IMR-90 (cell line): ENCODE data around the gene RPS10. TPM values are rescaled to one million over a fixed set of nuclear protein-coding genes. Genes with fewer than 3 reads are reported as not detected.

Source experiments
- ATAC-seq: fragments of 200-7000 bp; cut with Tn5 transposase; 2 replicates; pipeline ENCODE4 v1.9.1; 2020; ENCODE audit warnings: low read depth, mild to moderate bottlenecking, moderate library complexity
- BruUV-seq: library from RNA; stranded (reverse); fragments of 400-500 nt; replicated peaks from 2 replicates; lab custom pipeline; 2021; lab: Mats Ljungman, UMichigan
- CTCF ChIA-PET: fragments of 300-600 bp; formaldehyde crosslinking; extraction: SDS; loops from one replicate; lab custom pipeline; 2021; ENCODE audit warnings: antibody characterized with exemption; lab: Yijun Ruan, JAX
- POLR2A ChIA-PET: fragments of 300-600 bp; sonication (Branson Sonifier 250); formaldehyde crosslinking; loops from one replicate; lab custom pipeline; 2022; ENCODE audit warnings: antibody characterized with exemption; ENCODE audit not compliant: unreplicated experiment; lab: Charles Lee
- DNase-seq: peaks from one replicate; pipeline ENCODE4 v3.0.0; 2013
- H2AFZ ChIP-seq: replicated peaks from 2 replicates; pipeline ENCODE3; 2013; ENCODE audit warnings: low read length, mild to moderate bottlenecking; ENCODE audit not compliant: poor library complexity
- H2AK5ac ChIP-seq: 2 replicates; pipeline ENCODE4 v1.6.1; 2013; ENCODE audit warnings: low read depth, low read length, inconsistent platforms
- H2AK9ac ChIP-seq: replicated peaks from 2 replicates; pipeline ENCODE3; 2013; ENCODE audit warnings: mild to moderate bottlenecking, low read depth, low read length, moderate library complexity; ENCODE audit not compliant: poor library complexity
- H2BK120ac ChIP-seq: 2 replicates; pipeline ENCODE4 v1.6.1; 2013; ENCODE audit warnings: low read depth, low read length, inconsistent platforms
- H2BK15ac ChIP-seq: 3 replicates; pipeline ENCODE4 v1.6.1; 2013; ENCODE audit warnings: low read depth, low read length, inconsistent platforms
- H2BK20ac ChIP-seq: 2 replicates; pipeline ENCODE4 v1.6.1; 2013; ENCODE audit warnings: low read depth, mild to moderate bottlenecking, inconsistent platforms, low read length, moderate library complexity
- H2BK5ac ChIP-seq: 2 replicates; pipeline ENCODE4 v1.6.1; 2013; ENCODE audit warnings: mild to moderate bottlenecking, low read depth, low read length, inconsistent platforms; ENCODE audit not compliant: poor library complexity, severe bottlenecking
- H3K14ac ChIP-seq: replicated peaks from 2 replicates; pipeline ENCODE4 v1.6.1; 2013; ENCODE audit warnings: low read depth, low read length, inconsistent platforms
- H3K18ac ChIP-seq: 2 replicates; pipeline ENCODE4 v1.6.1; 2013; ENCODE audit warnings: low read depth, low read length, control low read depth
- H3K23ac ChIP-seq: 2 replicates; pipeline ENCODE4 v1.6.1; 2013; ENCODE audit warnings: low read depth, low read length, inconsistent platforms
- H3K27ac ChIP-seq: 2 replicates; pipeline ENCODE4 v1.5.1; 2013; ENCODE audit warnings: mild to moderate bottlenecking, control low read depth, low read length; ENCODE audit not compliant: insufficient read depth
- H3K27me3 ChIP-seq: 2 replicates; pipeline ENCODE4 v1.6.1; 2013; ENCODE audit warnings: low read length; ENCODE audit not compliant: control insufficient read depth, insufficient read depth
- H3K36me3 ChIP-seq: 2 replicates; pipeline ENCODE4 v1.6.1; 2013; ENCODE audit warnings: low read length, mixed read lengths; ENCODE audit not compliant: control insufficient read depth, insufficient read depth
- H3K4ac ChIP-seq: 2 replicates; pipeline ENCODE4 v1.6.1; 2013; ENCODE audit warnings: low read depth, low read length, inconsistent platforms
- H3K4me1 ChIP-seq: 2 replicates; pipeline ENCODE4 v1.6.1; 2013; ENCODE audit warnings: low read length, mixed read lengths; ENCODE audit not compliant: control insufficient read depth, insufficient read depth
- H3K4me2 ChIP-seq: 2 replicates; pipeline ENCODE4 v1.6.1; 2013; ENCODE audit warnings: low read depth, mild to moderate bottlenecking, control low read depth, low read length, moderate library complexity
- H3K4me3 ChIP-seq: 2 replicates; pipeline ENCODE4 v1.5.1; 2013; ENCODE audit warnings: low read depth, mild to moderate bottlenecking, control low read depth, low read length, moderate library complexity; ENCODE audit not compliant: insufficient read depth
- H3K56ac ChIP-seq: 2 replicates; pipeline ENCODE4 v1.6.1; 2013; ENCODE audit warnings: low read length, inconsistent platforms; ENCODE audit not compliant: insufficient read depth; ENCODE audit errors: extremely low read depth
- H3K79me1 ChIP-seq, 2 experiments: 2 replicates each; pipeline ENCODE4 v1.6.1; 2013; ENCODE audit warnings: low read length in 2 of 2, inconsistent platforms in 1 of 2, low read depth in 1 of 2
- H3K9ac ChIP-seq: 2 replicates; pipeline ENCODE4 v1.6.1; 2013; ENCODE audit warnings: low read depth, low read length, control low read depth
- H3K9me1 ChIP-seq: 2 replicates; pipeline ENCODE4 v1.6.1; 2013; ENCODE audit warnings: low read length, inconsistent platforms; ENCODE audit not compliant: insufficient read depth
- H3K9me3 ChIP-seq: 2 replicates; pipeline ENCODE4 v1.6.1; 2013; ENCODE audit warnings: low read length; ENCODE audit not compliant: control insufficient read depth, insufficient read depth
- H4K20me1 ChIP-seq: 2 replicates; pipeline ENCODE4 v1.6.1; 2013; ENCODE audit warnings: low read length, inconsistent platforms; ENCODE audit not compliant: insufficient read depth
- H4K5ac ChIP-seq: 2 replicates; pipeline ENCODE4 v1.6.1; 2013; ENCODE audit warnings: mild to moderate bottlenecking, low read depth, low read length, control low read depth
- H4K8ac ChIP-seq, 2 experiments: 2 replicates each; pipeline ENCODE4 v1.6.1; 2013; ENCODE audit warnings: low read depth in 2 of 2, low read length in 2 of 2, control low read depth in 1 of 2, inconsistent platforms in 1 of 2
- H4K91ac ChIP-seq: 2 replicates; pipeline ENCODE4 v1.6.1; 2013; ENCODE audit warnings: low read depth, low read length, inconsistent platforms; ENCODE audit not compliant: insufficient read depth
- BHLHE40 ChIP-seq: fragments of 150-350 bp; IDR thresholded peaks from 2 replicates; pipeline ENCODE4 v1.6.1; 2016; ENCODE audit warnings: mild to moderate bottlenecking, low read depth, low read length
- CEBPB ChIP-seq: IDR thresholded peaks from 2 replicates; pipeline ENCODE4 v1.6.1; 2012; ENCODE audit warnings: low read depth, low read length, improper control_type of control experiment
- CHD1 ChIP-seq: IDR thresholded peaks from 2 replicates; pipeline ENCODE4 v1.6.1; 2012; ENCODE audit warnings: low read depth, low read length, improper control_type of control experiment
- FOS ChIP-seq: fragments of 150-350 bp; IDR thresholded peaks from 2 replicates; pipeline ENCODE4 v1.6.1; 2016; ENCODE audit warnings: low read depth, low read length
- MAFK ChIP-seq: IDR thresholded peaks from 2 replicates; pipeline ENCODE4 v1.6.1; 2012; ENCODE audit warnings: low read depth, low read length, improper control_type of control experiment
- MXI1 ChIP-seq: IDR thresholded peaks from 2 replicates; pipeline ENCODE4 v1.6.1; 2012; ENCODE audit warnings: low read depth, mild to moderate bottlenecking, low read length, moderate library complexity, borderline replicate concordance
- NFE2L2 ChIP-seq: fragments of 150-350 bp; IDR thresholded peaks from 2 replicates; pipeline ENCODE4 v1.6.1; 2016; ENCODE audit warnings: low read depth, mild to moderate bottlenecking, low read length
- RAD21 ChIP-seq: IDR thresholded peaks from 2 replicates; pipeline ENCODE4 v1.6.1; 2012; ENCODE audit warnings: low read length, improper control_type of control experiment
- RFX5 ChIP-seq: IDR thresholded peaks from 2 replicates; pipeline ENCODE4 v1.8.0; 2012; ENCODE audit warnings: low read depth, mild to moderate bottlenecking, low read length, moderate library complexity
- WGBS, 2 experiments: methylation state at CpG; one replicate each; pipeline versions ENCODE4 v1.1.5 to v1.1.7; 2013; ENCODE audit warnings: missing lambda C conversion rate in 2 of 2; ENCODE audit not compliant: insufficient read length in 1 of 2; ENCODE audit errors: extremely low coverage in 2 of 2; 5-methylcytosine and 5-hydroxymethylcytosine counted together
- dilution Hi-C: fragments of 300-500 bp; cut with HindIII; formaldehyde crosslinking; loops from one replicate; pipeline ENCODE4 v1.14.3; 2018; ENCODE audit warnings: low sequenced_read_pairs; ENCODE audit not compliant: unreplicated experiment
- in situ Hi-C: fragments of 300-500 bp; cut with MboI; formaldehyde crosslinking; loops from 3 replicates; pipeline ENCODE4 v1.14.3; 2019; ENCODE audit warnings: low sequenced_read_pairs, inconsistent platforms, mixed read lengths
- intact Hi-C: fragments of 100-400 bp; cut with micrococcal nuclease; formaldehyde crosslinking; loops from 2 replicates; pipeline ENCODE4 v1.10.0; 2022
- polyA plus RNA-seq, 3 experiments: library from polyadenylated mRNA; depleted of rRNA; stranded (reverse); fragments of >200 nt; gene quantifications; 2 replicates each; pipeline ENCODE4 v1.2.3, GENCODE V29; 2012; ENCODE audit warnings: low replicate concordance in 1 of 3
- total RNA-seq: library from RNA; depleted of rRNA; stranded (reverse); fragments of >200 nt; gene quantifications from 2 replicates; pipeline ENCODE4 v1.2.3, GENCODE V29; 2012

Gene RPS10
- total and polyA plus RNA-seq, 2 of the 4 experiments (the other 2 are of a cell fraction), result 5,462 to 5,584 TPM

- Histone ChIP-seq H3K4me1 (no peaks in the 10 kb centered on the region), H3K4me2 (no peak overlapping the region), H3K56ac (no peak overlapping the region), H3K27me3 (no peaks in the 10 kb centered on the region), H3K4ac (no peak overlapping the region), H3K23ac (no peak overlapping the region), H3K9ac (no peak overlapping the region), H3K9me3 (no peaks in the 10 kb centered on the region), H2BK20ac (no peak overlapping the region), H3K4me3 (no peak overlapping the region), H4K8ac (no peak overlapping the region), H3K18ac (no peak overlapping the region), H3K9me1 (peaks cover 2% of the 10 kb centered on the region; the same call in 1 of the 2 replicates), H3K27ac (no peak overlapping the region), H2AFZ (no peak overlapping the region), H3K36me3 (no peaks in the 10 kb centered on the region), H4K20me1 (peaks cover 11% of the 10 kb centered on the region; the same call in 1 of the 2 replicates), H3K79me1 (peaks cover 2 to 23% of the 10 kb centered on the region in 2 experiments), H4K91ac (no peak overlapping the region), H2AK9ac (no peak overlapping the region), H3K14ac (no peak overlapping the region), H2AK5ac (no peak overlapping the region), H2BK15ac (no peak overlapping the region), H4K5ac (no peak overlapping the region), H2BK120ac (no peak overlapping the region), H2BK5ac (no peak overlapping the region)
- dilution Hi-C loops (no loop called here), in situ Hi-C loops (no loop called here), intact Hi-C loops (loop anchor here (2.0 to 5.0 kb wide), 2 partner anchors 87 to 215 kb away; no protein-coding TSS in a partner anchor)
- ChIA-PET POLR2A (interaction anchor here (0.6 kb wide), 1 partner anchor 18 kb away, joined by 6 read pairs; no protein-coding TSS in a partner anchor), CTCF (interaction anchor here (0.5 to 1.0 kb wide), 2 partner anchors 50 to 128 kb away, joined by 3 to 5 read pairs; no protein-coding TSS in a partner anchor)
- no peak for TF ChIP-seq MAFK
- no peak for TF ChIP-seq BHLHE40
- TF ChIP-seq CHD1, result no peak
- TF ChIP-seq NFE2L2, result no peak
- TF ChIP-seq RAD21, result no peak
- TF ChIP-seq MXI1, result no peak
- no peak for TF ChIP-seq CEBPB
- TF ChIP-seq RFX5, result no peak
- no peak for TF ChIP-seq FOS
- DNase-seq, result no peak
- ATAC-seq, result no peak
- BruUV-seq, result no TSS peak
- WGBS, 2 experiments, result no CpG with 5 or more reads among the region's 3 CpGs
Measured at GRCh38 chr6:34393966-34394305, 31.9 kb downstream of the RPS10 start.
